Hematopoietic multipotent progenitor cell treated with erythropoietin and hydrocortisone succinate and interleukin-3 and kit ligand, for 6 days (in vitro differentiated cells): ENCODE measurements around the gene NINJ2.
A peak's percentile ranks its signal among the peaks of the same experiment; 100 is the strongest.

Experiments used
- DNase-seq: peaks from one replicate; pipeline ENCODE4 v3.0.0-alpha.2; 2015

Gene NINJ2

DNA sequence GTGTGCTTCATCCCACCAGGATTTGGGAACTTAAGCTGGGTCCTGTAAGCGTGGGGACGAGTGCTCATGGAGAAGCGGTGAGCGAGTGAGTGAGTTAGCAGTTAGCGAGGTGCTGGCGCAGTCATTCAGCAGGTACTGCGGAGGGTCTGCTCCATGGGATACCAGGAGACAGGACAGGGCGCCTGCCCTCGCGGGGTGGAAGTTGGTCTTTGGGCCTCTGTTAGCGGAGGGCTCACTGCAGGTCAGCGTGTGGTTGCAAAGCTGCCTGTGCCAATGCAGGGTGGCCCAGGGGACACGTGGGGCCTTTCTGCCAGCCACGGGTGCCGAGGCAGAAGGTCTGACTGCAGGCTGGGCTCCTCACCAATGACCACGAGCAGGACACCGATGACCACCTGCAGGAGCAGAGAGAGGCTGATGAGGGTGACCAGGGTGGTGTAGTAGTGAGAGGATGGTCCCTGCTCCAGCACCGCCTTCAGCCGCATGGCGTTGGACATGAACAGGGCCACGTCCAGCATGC is 97.6 kb downstream of the NINJ2 start:
- DNase-seq = no peak

DNA sequence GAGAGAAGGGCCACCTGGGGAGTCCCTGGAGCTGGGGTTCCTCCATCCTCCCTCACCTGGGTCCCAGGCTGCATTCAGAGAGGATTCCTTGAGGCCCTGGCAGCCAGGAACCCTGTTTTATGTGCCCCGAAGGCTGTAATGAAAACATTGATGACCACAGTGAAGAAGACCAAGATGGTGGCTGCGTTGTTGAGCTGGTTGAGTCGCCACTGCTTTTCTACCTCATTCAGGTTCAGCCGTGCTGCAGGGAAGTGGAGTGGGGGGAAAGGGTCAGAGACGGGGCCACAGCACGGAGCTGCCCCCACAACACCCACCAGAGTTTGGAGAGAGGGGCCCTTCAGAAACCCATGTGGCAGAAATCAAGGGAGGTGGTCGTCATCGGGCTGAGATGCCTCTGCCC is 98.1 kb downstream of the NINJ2 start:
- DNase-seq = no peak

DNA sequence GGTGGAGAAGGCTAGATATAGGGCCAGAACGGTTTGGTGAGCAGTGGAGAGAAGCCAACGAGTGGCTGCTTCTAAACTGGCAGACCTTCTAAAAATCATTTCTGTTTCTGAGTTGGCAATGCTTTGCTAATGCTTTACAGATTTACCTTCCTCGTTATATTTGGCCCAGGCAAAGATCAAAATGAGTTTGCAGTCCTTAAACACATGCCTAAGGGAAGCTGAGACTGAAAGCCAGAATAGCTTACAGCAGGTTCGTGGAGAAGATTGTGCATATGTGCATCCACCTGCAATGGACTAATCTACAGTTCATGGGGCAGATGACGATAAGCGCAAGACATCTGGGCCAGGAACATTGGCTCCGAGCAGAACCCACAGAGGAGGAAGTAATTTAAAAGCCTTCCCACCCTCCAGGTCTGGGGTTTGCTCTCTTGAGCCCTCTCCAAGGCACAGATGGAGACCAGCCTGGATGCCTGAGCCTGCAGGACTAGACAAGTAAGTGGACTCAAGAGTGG is 99.4 kb downstream of the NINJ2 start:
- DNase-seq = no peak

DNA sequence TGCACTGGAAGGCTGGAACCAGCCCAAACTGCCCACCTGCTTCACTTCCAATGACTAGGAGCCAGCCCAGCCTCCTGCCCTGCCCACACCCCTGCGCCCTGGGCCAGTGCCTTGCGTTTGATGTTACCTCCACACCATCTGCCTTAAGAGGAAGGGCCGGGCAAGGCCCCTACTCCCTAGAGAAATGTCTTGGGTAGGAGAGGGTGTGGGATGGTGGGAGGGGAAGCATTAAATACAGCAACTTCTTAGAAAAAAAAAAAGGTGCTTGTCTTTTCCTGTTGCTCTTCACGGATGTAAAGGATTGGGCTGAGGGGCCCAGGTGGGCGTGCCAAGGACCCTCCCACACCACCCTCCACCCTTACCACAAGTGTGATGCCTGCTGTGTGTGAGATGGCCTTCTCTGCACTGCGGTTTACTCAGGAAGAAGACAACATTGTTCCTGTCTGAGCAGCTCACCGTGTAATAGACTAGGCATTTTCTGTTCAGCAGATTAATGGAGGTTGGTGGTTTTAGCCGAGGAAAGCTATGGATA is 99.9 kb downstream of the NINJ2 start:
- no peak for DNase-seq

DNA sequence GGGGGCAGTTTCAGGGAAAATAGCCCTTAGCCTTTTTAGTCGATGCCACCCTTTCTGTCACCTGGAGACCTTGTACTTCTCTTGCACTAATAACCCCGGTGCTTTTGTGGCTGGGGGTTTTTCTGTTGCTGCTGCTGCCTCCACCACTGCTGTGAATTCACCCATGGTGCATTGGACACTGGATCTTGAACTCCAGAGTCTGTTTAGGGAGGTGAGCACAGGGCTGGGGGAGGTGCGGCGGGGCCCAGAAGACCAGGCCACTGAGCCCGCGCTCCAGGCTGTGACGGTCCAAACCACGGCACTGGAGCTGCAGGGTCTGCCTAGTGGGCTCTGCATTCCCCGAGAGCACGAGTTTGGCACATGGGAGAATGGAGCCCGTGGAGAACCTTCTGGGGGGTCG is 100.6 kb downstream of the NINJ2 start:
- no peak for DNase-seq

DNA sequence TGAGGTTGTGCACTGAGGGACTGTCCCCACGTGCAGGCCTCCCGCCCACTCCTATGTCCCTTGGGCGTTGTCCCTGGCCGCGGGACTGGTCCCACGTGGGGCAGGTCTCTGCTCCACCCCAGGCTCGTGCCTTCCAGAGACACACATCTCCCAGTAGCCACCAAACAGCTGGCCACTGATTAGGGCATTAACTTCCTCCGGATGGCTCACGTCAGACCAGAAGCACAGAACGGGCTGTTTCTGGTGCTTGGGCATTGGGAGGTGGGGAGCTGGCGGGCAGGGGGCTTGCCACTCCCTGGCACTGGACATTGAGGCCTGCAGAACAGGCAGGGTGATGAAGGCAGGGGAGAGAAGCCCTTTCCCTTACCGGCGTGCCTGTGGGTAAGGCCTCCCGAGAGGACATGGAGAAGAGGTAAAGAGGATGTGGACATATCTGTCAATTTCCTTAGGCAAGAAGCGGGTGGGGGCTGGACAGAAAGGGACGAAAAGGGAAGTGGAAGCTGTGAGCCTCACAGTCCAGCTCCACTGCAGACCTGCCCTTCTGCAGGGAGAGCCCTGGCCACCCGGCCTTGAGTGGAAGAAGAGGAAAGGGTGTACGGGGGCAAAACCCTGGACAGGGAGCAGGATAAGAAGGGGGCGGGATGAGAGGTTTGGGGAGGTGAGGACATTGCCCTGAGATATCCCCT is 101.2 kb downstream of the NINJ2 start:
- DNase-seq = peak; percentile 85

DNA sequence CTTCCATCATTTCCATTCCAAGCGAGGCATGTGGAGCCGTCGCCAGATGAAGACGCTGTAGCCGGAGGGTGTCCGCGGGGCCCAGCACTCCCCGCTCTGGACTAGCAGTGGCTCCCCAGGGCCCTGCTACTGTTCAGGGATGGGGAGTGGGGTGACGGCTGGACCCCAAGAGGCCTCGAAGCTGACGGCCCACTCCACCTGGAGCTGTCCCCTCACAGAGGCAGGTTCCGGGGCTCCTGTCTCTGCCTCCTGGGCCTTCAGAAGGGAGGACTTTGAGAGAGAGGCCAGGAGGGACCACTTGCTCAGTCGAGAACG is 101.9 kb downstream of the NINJ2 start:
- no peak for DNase-seq

DNA sequence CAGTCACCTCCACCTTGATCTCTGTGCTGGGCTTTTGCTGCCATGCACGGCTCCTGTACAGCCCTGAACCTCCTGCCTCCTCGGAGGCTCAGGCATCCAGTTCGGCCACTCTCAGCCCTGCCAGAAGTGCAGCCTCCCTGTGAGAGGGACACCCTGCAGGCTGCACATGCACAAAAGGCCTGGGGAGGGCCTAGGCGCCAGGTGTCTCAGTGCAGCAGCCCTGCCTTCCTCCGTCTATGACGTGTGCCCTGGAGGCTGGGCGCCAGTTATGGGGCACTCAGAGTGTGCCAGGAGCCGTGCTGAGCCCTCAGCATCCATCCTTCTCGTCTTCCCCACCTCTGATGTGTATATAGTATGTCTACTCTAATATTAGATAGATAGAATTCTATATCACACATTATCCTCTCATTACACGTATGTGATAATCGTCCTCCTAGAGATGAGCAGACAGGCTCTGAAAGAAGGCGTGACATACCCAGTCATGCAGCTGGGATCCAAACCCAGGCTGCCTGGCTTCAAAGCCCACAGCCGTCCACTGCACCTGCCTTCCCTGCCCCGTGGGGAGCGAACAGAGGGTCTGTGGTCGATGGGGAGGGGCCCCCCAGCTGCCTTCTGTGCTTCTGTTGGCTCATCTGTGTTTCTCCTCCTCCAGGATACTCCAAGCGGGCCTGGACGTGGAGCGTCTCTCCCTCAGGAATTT is 102.4 kb downstream of the NINJ2 start:
- DNase-seq = no peak

DNA sequence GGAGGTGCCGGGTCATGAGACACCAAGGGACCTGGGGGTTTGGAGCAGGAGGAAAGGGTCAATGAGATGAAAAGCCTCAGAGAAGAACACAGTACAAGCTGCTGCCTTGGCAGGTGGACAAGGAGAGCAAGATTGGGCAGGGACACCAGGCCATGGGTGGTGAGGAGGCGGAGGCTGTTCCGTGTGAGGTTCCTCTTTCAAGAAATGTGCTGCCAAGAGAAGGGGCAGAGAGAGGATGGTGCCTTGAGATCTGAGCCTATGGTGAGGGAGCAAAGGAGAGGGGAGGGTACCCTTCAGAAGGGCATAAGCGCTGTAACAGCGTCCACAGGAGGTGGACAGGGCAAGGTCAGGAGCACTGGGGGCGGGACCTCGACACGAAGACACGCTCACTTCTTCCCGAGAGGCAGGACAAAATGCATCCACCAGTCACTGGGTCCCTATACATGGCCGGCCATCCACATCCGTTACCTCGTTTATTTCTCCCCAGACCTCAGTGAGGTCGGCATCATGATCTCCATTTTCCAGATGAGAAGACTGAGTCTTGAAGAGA is 103.3 kb downstream of the NINJ2 start:
- DNase-seq = no peak

DNA sequence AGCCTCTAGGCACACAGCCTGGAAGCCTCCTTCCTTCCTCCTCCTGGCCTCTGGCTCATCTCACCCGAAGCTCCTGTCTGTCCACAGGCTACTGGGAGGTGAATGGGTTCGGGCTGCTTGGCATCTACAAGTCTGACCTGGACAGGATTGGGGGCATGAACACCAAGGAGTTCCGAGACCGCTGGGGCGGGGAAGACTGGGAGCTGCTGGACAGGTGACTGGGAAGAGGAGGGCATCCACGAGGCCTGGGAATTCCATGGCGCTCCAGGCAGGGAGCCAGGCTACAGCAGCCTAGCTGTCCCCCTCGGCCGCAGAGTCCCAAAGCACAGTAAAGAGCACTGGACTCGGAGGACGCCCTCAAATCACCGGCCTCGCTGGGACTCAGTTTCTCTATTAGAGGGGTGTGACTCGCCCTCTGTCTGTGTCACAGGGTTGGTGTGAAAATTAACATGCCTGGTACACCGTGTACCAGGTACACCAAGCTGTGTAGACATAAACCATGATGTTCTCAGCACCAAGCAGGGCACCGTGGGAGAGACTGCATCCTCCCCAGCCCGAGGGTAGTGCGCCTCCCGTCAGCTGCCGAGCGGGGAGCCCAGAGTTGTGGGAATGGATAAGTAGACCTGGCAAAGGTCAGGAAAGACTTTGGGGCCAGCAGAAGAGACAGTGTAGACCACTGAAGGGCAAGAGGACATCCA is 103.9 kb downstream of the NINJ2 start:
- DNase-seq = no peak

DNA sequence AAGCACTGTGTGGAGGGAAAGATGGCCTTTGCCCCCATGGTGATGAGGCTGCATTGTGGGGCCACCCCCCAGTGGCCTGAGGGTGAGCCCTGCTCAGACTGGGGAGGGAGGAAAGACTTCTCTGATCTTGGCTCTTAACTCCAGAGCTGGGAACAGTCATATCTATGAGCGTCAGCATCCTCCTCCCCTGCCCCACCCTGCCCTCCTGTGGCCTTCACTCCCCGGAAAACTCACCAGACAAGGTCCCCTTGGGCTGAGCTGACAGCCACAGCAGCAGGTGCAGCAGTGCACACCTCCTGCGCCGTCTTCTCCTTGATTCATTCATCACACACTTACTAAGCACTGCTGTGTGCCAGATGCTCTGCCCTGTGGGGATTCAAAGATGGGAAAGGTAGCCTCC is 104.7 kb downstream of the NINJ2 start:
- DNase-seq = peak; percentile 61

DNA sequence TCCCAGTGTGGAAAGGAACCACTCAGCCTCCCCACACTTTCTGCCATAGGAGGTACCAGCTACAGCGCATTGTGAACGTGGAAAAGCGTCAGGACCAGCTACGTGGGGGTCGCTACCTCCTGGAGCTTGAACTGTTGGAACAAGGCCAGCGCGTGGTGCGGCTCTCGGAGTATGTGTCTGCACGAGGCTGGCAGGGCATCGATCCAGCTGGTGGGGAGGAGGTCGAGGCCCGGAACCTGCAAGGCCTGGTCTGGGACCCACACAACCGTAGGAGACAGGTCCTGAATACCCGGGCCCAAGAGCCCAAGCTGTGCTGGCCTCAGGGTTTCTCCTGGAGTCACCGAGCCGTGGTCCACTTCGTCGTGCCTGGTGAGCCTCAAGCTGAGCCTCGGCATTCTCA is 106.7 kb downstream of the NINJ2 start:
- no peak for DNase-seq

DNA sequence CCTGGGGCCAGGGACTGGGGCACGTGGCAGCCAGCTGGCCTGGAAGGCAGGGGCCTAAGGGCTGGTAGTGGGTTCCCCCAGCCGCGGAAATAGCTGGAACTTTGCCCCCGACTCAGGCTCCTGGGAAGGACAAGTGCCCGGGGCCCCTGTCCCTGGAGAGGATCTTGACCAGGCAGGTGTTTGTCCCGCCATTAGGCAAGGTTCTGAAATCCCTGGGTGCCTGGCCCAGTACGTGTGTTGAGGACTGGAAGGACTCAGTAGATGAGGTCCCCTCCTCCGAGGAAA is 109.3 kb downstream of the NINJ2 start:
- no peak for DNase-seq

DNA sequence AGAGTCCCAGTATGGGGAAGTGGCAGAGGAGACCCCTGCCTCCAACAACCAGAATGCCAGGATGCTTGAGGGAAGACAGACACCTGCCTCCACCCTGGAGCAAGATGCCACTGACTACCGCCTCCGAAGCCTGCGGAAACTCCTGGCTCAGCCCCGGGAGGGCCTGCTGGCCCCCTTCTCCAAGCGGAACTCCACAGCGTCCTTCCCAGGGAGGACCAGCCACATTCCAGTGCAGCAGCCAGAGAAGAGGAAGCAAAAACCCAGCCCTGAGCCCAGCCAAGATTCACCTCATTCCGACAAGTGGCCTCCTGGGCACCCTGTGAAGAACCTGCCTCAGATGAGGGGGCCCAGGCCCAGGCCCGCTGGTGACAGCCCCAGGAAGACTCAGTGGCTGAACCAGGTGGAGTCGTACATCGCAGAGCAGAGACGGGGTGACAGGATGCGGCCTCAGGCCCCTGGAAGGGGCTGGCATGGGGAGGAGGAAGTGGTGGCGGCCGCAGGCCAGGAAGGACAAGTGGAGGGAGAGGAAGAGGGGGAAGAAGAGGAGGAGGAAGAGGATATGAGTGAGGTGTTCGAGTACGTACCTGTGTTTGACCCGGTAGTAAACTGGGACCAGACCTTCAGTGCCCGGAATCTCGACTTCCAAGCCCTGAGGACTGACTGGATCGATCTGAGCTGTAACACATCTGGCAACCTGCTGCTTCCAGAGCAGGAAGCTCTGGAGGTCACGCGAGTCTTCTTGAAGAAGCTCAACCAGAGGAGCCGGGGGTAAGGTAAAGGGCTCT is 109.8 kb downstream of the NINJ2 start:
- no peak for DNase-seq

DNA sequence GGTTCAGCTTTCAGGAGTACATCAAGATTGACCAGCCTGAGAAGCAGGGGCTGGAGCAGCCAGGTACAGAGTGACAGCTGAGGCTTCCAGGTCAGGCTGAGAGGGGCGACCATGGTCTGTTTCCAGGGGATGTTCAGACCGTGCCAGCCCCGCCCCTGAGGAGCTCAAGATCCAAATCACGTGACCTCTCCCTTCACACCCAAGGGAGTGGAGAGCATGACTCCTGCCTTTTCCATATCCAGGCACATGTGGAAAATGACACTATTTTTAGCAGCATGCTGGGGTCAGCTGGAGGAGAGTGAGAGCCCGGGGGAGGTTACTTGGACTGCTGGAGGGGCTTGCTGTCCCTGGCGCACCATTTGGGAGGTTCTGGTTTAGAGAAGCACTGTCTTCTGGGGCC is 110.8 kb downstream of the NINJ2 start:
- DNase-seq = no peak

DNA sequence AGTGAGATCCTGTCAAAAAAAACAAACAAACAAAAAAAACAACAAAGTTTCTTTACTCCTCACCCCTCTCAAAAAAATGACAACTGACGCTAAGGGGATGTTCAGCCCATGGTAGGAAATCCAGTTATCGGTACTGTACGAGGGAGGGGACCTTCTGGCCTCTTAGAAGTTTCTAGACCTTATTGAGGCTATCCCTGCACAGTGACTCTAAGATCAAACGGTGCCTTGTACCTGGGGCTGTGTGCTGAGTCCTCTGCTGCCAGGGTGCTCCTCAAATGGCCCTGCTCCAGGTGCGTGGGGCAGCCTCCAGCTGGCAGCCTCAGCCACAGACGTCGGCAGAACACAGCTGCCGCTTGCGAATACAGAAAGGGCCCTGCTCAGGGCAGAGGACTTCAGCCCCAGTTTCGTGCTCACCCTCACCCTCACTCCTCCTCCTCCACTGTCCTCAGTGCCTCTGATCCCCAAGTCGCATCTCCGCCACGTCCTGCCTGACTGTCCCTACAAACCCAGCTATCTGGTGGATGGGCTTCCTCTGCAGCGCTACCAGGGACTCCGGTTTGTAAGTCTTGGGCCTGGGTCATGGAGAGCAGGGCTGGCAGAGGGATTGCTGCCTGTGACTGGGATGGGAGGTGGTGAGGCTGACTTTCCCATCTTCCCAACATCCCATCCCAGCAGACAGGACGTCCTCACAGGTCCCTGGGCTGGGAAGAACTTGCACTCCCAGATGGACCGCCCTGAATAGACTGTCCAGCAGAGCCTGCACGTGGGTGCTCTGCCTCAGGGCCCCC is 112.6 kb downstream of the NINJ2 start:
- DNase-seq = no peak

DNA sequence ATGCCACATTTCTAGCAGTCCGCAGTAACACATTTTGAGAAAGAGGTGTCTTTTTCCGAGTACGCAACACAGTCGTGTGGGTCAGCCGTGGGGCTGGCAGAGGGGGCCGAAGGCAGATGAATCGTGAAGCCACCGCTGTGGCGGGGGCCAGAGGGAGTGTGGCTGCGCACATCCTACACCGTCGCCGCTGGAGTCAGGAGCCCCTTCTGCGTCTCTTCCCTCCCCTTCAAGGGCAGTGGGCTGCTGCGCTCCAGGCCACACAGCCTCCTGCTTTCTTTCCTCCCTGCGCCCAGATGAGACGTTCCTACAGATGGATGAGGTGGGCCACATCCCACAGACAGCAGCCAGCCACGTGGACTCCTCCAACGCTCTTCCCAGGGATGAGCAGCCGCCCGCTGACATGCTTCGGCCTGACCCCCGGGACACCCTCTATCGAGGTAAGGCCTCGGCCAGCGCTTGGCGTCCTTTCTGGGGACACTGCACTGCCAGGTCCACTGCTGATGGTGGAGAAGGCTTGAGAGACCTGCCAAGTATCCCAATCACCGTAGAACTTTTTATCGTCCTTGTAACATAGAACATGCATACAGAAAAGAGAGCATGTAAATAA is 113.7 kb downstream of the NINJ2 start:
- DNase-seq = no peak

DNA sequence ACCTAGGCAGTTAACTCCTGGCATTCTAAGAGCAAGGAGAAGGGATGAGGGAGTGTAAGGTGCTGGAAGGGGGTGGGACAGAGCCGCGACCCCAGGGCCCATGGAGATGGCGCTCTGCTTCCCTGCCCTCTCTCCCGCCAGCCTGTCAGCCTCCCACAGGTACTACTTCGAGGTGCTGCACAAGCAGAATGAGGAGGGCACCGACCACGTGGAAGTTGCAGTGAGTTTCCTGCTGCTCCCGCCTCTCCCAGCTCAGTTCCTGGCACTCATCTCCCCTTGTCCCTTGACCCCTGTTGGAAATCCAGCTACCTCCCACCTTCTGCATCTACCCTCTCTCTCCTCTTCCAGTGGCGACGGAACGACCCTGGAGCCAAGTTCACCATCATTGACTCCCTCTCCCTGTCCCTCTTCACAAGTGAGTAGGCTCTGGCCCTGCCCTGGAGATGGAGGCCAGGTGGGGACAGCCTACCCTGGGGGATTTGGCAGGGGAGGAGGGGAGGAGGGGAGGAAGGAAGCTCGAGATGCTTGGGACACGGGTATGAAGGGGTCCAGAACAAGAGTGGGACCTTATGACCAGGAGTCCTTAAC is 115.3 kb downstream of the NINJ2 start:
- no peak for DNase-seq

DNA sequence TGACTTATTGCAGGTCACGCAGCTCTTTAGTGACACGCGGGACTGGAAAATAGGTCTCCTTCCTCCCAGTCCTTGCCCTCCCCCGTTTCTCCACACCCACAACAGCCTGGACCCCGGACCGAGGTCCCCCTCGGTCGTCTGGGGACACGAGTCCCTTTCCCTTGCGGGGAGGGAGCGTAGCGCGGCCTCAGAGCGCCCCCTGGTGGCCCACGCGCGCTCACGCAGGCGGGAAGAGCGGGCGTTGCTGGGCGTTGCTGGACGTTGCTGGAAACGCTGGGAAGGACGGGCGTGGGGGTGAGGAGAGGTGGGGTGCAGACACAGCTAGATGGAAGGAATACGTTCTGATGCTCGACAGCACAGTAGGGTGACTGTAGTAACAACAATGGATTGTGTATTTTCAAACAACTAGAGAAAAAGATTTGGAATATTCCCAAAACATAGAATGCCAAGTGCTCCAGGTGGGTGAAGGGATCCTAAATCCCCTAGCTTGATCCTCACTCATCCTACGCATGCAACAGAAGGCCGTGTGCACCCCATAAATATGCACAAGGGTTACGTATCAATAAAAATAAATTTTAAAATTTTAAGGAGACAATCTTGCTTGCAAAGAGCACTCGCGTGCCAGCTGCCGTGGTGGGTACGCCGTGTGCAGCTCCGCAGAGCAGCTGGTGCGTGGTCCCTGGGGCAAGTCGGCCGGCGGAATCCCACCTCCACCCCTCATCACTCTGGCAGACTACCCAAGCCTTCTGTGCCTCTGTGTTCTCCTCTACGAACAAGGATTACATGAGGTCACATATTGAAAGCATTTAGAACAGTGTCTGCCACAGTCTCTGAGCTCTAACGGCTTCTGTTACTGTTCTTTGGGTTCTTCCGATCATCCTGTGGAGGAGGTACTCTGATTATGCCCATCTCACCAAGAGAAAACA is 116.1 kb downstream of the NINJ2 start:
- peak; percentile 73 for DNase-seq
